NT2/D1 (cell line): ENCODE results near the gene DYNLRB1.

Experiments used
- DNase-seq: peaks from one replicate; pipeline ENCODE4 v3.0.0-alpha.2; 2011; ENCODE audit warnings: low read depth, low spot score
- H3K27me3 ChIP-seq: 2 replicates; pipeline ENCODE4 v1.6.0; 2011; ENCODE audit warnings: mild to moderate bottlenecking; ENCODE audit not compliant: insufficient read length, insufficient read depth
- H3K36me3 ChIP-seq: 2 replicates; pipeline ENCODE4 v1.6.1; 2011; ENCODE audit warnings: mild to moderate bottlenecking, low read length, mixed read lengths; ENCODE audit not compliant: insufficient read depth, insufficient read length
- H3K4me1 ChIP-seq: 2 replicates; pipeline ENCODE4 v1.5.1; 2011; ENCODE audit not compliant: insufficient read depth, insufficient read length
- H3K4me3 ChIP-seq: 2 replicates; pipeline ENCODE4 v1.5.1; 2011; ENCODE audit warnings: low read depth; ENCODE audit not compliant: insufficient read length
- H3K9ac ChIP-seq: 2 replicates; pipeline ENCODE4 v1.6.0; 2011; ENCODE audit warnings: low read depth; ENCODE audit not compliant: insufficient read length
- H3K9me3 ChIP-seq: 2 replicates; pipeline ENCODE4 v1.5.1; 2011; ENCODE audit warnings: mild to moderate bottlenecking, low read length; ENCODE audit not compliant: insufficient read depth
- SUZ12 ChIP-seq: IDR thresholded peaks from 2 replicates; pipeline ENCODE4 v1.6.1; 2011; ENCODE audit not compliant: insufficient read length, insufficient read depth; ENCODE audit errors: extremely low read depth
- YY1 ChIP-seq: IDR thresholded peaks from 2 replicates; pipeline ENCODE4 v1.6.1; 2011; ENCODE audit not compliant: insufficient read length, insufficient read depth
- ZNF274 ChIP-seq: IDR thresholded peaks from 2 replicates; pipeline ENCODE4 v1.6.1; 2011; ENCODE audit warnings: mild to moderate bottlenecking, low read depth, low read length

Gene DYNLRB1

GRCh38 chr20:34525342-34525708 lies 9.1 kb downstream of the DYNLRB1 start:
- H3K36me3 ChIP-seq: peaks cover 63% of the 10 kb centered on the region
- H3K4me3 ChIP-seq: no peak overlapping the region
- H3K4me1 ChIP-seq: peaks cover 11% of the 10 kb centered on the region
- TF ChIP-seq ZNF274: no peak
- no peak for TF ChIP-seq YY1
- no peak for TF ChIP-seq SUZ12
- DNase-seq: no peak
- H3K9ac ChIP-seq: no peak overlapping the region
- no peaks in the 10 kb centered on the region for H3K9me3 ChIP-seq
- H3K27me3 ChIP-seq: no peaks in the 10 kb centered on the region

- TF ChIP-seq YY1 (no peak), ZNF274 (no peak), SUZ12 (no peak)
- DNase-seq: no peak
- H3K4me3 ChIP-seq: no peak overlapping the region
- H3K4me1 ChIP-seq: peaks cover 11% of the 10 kb centered on the region
- H3K9me3 ChIP-seq: no peaks in the 10 kb centered on the region
- H3K36me3 ChIP-seq: peaks cover 68% of the 10 kb centered on the region
- no peaks in the 10 kb centered on the region for H3K27me3 ChIP-seq
- no peak overlapping the region for H3K9ac ChIP-seq
Measured at GRCh38 chr20:34525709-34526416, 9.6 kb downstream of the DYNLRB1 start.

GRCh38 chr20:34526466-34526865 lies 10.2 kb downstream of the DYNLRB1 start:
- no peak overlapping the region for H3K9ac ChIP-seq
- TF ChIP-seq ZNF274 (no peak), SUZ12 (no peak), YY1 (no peak)
- DNase-seq: no peak
- H3K9me3 ChIP-seq: no peaks in the 10 kb centered on the region
- H3K4me3 ChIP-seq: no peak overlapping the region
- H3K4me1 ChIP-seq: peaks cover 11% of the 10 kb centered on the region
- H3K36me3 ChIP-seq: peaks cover 73% of the 10 kb centered on the region
- no peaks in the 10 kb centered on the region for H3K27me3 ChIP-seq

DNA sequence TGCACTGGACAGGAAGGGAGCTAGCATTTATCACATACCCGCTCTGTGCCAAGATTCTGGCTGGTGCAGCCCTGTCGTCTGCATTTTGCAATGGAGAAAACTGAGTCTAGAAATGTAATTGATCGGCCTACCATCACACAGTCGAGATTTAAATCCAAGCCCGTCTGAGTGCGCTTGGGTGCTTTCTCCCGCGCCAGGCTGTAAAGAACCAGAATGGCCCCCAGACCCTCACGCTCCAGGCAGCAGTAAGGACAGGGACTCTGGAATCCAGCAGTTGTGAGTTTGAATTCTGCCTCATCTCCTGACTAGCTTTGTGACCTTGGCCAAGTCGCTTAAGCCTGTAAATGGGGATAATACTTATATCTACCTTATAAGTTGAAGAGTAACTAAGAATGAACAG lies 10.8 kb downstream of the DYNLRB1 start:
- no peak overlapping the region for H3K4me3 ChIP-seq
- no peak overlapping the region for H3K9ac ChIP-seq
- no peaks in the 10 kb centered on the region for H3K9me3 ChIP-seq
- no peaks in the 10 kb centered on the region for H3K27me3 ChIP-seq
- peaks cover 11% of the 10 kb centered on the region for H3K4me1 ChIP-seq
- peaks cover 73% of the 10 kb centered on the region for H3K36me3 ChIP-seq
- DNase-seq: no peak
- TF ChIP-seq YY1 (no peak), ZNF274 (no peak), SUZ12 (no peak)

DNA sequence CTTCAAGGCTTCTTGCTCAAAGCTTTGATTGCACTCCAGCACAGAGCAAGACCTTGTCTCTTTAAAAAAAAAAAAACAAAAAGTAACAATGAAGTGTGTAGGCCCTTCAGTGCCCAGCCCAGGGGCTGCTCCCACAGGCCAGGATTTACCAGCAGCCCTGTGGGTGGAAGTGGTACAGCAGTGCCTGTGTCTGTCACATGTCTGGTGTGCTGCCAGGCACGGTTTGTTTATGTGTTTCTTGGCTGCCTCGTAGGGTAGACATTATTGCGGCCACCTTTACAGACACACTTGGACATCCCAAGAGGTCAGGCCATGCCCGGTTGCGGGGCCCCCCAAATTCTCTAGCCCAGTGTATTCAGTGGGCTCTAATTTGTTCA lies 12.7 kb downstream of the DYNLRB1 start:
- Histone ChIP-seq H3K9me3 (no peaks in the 10 kb centered on the region), H3K4me1 (peaks cover 6% of the 10 kb centered on the region), H3K4me3 (no peak overlapping the region), H3K9ac (no peak overlapping the region), H3K36me3 (peaks cover 75% of the 10 kb centered on the region), H3K27me3 (no peaks in the 10 kb centered on the region)
- DNase-seq: no peak
- TF ChIP-seq SUZ12 (no peak), YY1 (no peak), ZNF274 (no peak)

DNA sequence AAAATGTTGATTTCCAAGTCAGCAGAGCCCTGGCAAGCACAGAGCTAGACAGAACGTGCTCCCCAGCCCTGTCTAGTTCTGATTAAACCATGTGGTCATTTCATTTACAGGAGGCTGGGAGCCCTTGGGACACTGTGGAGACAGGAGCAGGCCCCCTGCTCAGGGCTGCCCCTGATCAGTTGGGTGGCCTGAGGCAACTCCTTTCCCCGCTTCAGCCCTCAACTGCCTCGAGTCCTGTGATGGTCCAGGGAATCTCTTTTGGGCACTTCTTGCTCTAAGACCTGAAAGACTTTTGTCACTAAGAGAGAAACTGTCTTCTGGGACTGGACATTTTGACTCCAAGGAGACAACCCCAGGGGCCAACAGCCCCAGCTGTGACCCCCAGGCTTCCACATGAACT lies 13.5 kb downstream of the DYNLRB1 start:
- no peak for DNase-seq
- TF ChIP-seq SUZ12 (no peak), ZNF274 (no peak), YY1 (no peak)
- Histone ChIP-seq H3K9ac (no peak overlapping the region), H3K4me1 (peaks cover 6% of the 10 kb centered on the region), H3K9me3 (no peaks in the 10 kb centered on the region), H3K36me3 (peaks cover 80% of the 10 kb centered on the region), H3K4me3 (no peak overlapping the region), H3K27me3 (no peaks in the 10 kb centered on the region)

GRCh38 chr20:34530342-34530741 lies 14.1 kb downstream of the DYNLRB1 start:
- Histone ChIP-seq H3K4me3 (no peak overlapping the region), H3K36me3 (peaks cover 86% of the 10 kb centered on the region), H3K9ac (no peak overlapping the region), H3K27me3 (no peaks in the 10 kb centered on the region), H3K4me1 (peaks cover 6% of the 10 kb centered on the region), H3K9me3 (no peaks in the 10 kb centered on the region)
- no peak for TF ChIP-seq SUZ12
- TF ChIP-seq YY1: no peak
- no peak for TF ChIP-seq ZNF274
- no peak for DNase-seq
